HepG2 (cell line): ENCODE measurements around the gene NDC1. TPM values are rescaled to one million over a fixed set of nuclear protein-coding genes. Genes with fewer than 3 reads are reported as not detected.

Experiments
- ATAC-seq: fragments of 200-7000 bp; cut with Tn5 transposase; 3 replicates; pipeline ENCODE4 v1.9.1; 2020; ENCODE audit warnings: mild to moderate bottlenecking, moderate library complexity
- BruUV-seq: library from RNA; stranded (reverse); fragments of 400-500 nt; replicated peaks from 2 replicates; lab custom pipeline; 2021; lab: Mats Ljungman, UMichigan
- CTCF ChIA-PET: fragments of 300-600 bp; formaldehyde crosslinking; extraction: SDS; loops from one replicate; lab custom pipeline; 2021; ENCODE audit warnings: low total read pairs, inconsistent platforms, low intra/inter-chr PET ratio; lab: Yijun Ruan, JAX
- POLR2A ChIA-PET: fragments of 350-600 bp; sonication (Branson Sonifier 250); formaldehyde crosslinking; loops from one replicate; lab custom pipeline; 2020; ENCODE audit warnings: antibody characterized with exemption, inconsistent platforms; lab: Yijun Ruan, JAX
- DNase-seq: peaks from one replicate; pipeline ENCODE4 v3.0.0-alpha.2; 2015; ENCODE audit warnings: low spot score
- FAIRE-seq: peaks from 3 replicates; lab custom pipeline; 2011; peaks lifted over from hg19 to GRCh38; lab: Jason Lieb, UNC
- H2AFZ ChIP-seq: one replicate; pipeline ENCODE4 v1.6.1; 2011; ENCODE audit warnings: low read length, inconsistent platforms
- H3K27ac ChIP-seq: fragments of 300-600 bp; 3 replicates; pipeline ENCODE4 v1.8.0; 2011; ENCODE audit warnings: mixed run types, mild to moderate bottlenecking, mixed read lengths, low read length, inconsistent platforms; ENCODE audit not compliant: insufficient read depth; ENCODE audit errors: extremely low read length
- H3K27me3 ChIP-seq, 2 experiments: fragments of 200-600 bp in 1 of 2; 2 replicates in 1 of 2; 3 replicates in 1 of 2; pipeline versions ENCODE4 v1.6.0 to v1.8.0; 2011; ENCODE audit warnings: low read length in 2 of 2, mild to moderate bottlenecking in 2 of 2, moderate library complexity in 2 of 2, inconsistent platforms in 1 of 2; ENCODE audit not compliant: insufficient read depth in 2 of 2, control insufficient read depth in 1 of 2
- H3K36me3 ChIP-seq, 2 experiments: fragments of 200-600 bp in 1 of 2; replicated peaks in 1 of 2; 2 replicates in 1 of 2; 3 replicates in 1 of 2; pipeline versions ENCODE4 v1.5.1 to v1.8.0; 2011; ENCODE audit warnings: low read length in 2 of 2, inconsistent platforms in 1 of 2; ENCODE audit not compliant: insufficient read depth in 2 of 2, control insufficient read depth in 1 of 2
- H3K4me1 ChIP-seq: 2 replicates; pipeline ENCODE4 v1.5.1; 2012; ENCODE audit warnings: low read length, inconsistent platforms; ENCODE audit not compliant: insufficient read depth
- H3K4me2 ChIP-seq: 2 replicates; pipeline ENCODE4 v1.6.0; 2011; ENCODE audit warnings: low read depth, low read length, inconsistent platforms
- H3K4me3 ChIP-seq, 3 experiments: fragments of 200-600 bp in 1 of 3; sonication (generic), shearing (Covaris generic) in 1 of 3; replicated peaks in 1 of 3; 2 replicates each; pipeline ENCODE4 v1.5.1; 2011 to 2016; ENCODE audit warnings: low read length in 3 of 3, inconsistent platforms in 2 of 3, low read depth in 2 of 3, mild to moderate bottlenecking in 2 of 3, control low read depth in 1 of 3, mixed read lengths in 1 of 3; ENCODE audit not compliant: insufficient read depth in 1 of 3
- H3K79me2 ChIP-seq: one replicate; pipeline ENCODE4 v1.6.1; 2011; ENCODE audit warnings: low read length, inconsistent platforms; ENCODE audit not compliant: insufficient read depth
- H3K9ac ChIP-seq: 2 replicates; pipeline ENCODE4 v1.6.0; 2011; ENCODE audit warnings: mild to moderate bottlenecking, low read depth, low read length, inconsistent platforms; ENCODE audit not compliant: insufficient read depth
- H3K9me3 ChIP-seq: 2 replicates; pipeline ENCODE4 v1.5.1; 2012; ENCODE audit warnings: mild to moderate bottlenecking, low read length
- H4K20me1 ChIP-seq: 2 replicates; pipeline ENCODE4 v1.6.0; 2011; ENCODE audit warnings: inconsistent platforms, mild to moderate bottlenecking, low read length, moderate library complexity; ENCODE audit not compliant: insufficient read depth
- ASH2L ChIP-seq: fragments of 300-600, 200-600 bp; sonication (generic); IDR thresholded peaks from 2 replicates; pipeline ENCODE4 v1.7.0; 2017; ENCODE audit warnings: low read depth, mild to moderate bottlenecking, moderate library complexity, mixed read lengths, low read length; ENCODE audit not compliant: insufficient read length
- CBFB ChIP-seq: sonication (generic); formaldehyde crosslinking; IDR thresholded peaks from 2 replicates; pipeline ENCODE4 v1.4.0; 2020; ENCODE audit warnings: missing genetic modification reagents
- CBX2 ChIP-seq, 2 experiments: fragments of 200-600 bp in 1 of 2; sonication (generic); formaldehyde crosslinking in 1 of 2; IDR thresholded peaks; 2 replicates each; pipeline versions ENCODE4 v1.7.0 to v1.8.1; 2018 to 2022; ENCODE audit warnings: low read depth in 2 of 2, low read length in 1 of 2, mild to moderate bottlenecking in 1 of 2, missing genetic modification reagents in 1 of 2
- EEA1 ChIP-seq: sonication (generic); formaldehyde crosslinking; IDR thresholded peaks from 2 replicates; pipeline ENCODE4 v1.5.1; 2020; ENCODE audit warnings: mild to moderate bottlenecking, missing genetic modification reagents, borderline replicate concordance
- GTF2F1 ChIP-seq: fragments of 150-350 bp; IDR thresholded peaks from 2 replicates; pipeline ENCODE4 v1.6.1; 2014; ENCODE audit warnings: low read length
- ISL2 ChIP-seq: sonication (generic); formaldehyde crosslinking; IDR thresholded peaks from 2 replicates; pipeline ENCODE4 v1.5.0; 2020; ENCODE audit warnings: missing genetic modification reagents
- ONECUT2 ChIP-seq: sonication (generic); formaldehyde crosslinking; IDR thresholded peaks from 2 replicates; pipeline ENCODE4 v1.4.0; 2020; ENCODE audit warnings: missing genetic modification reagents
- PAX8 ChIP-seq: sonication (generic); formaldehyde crosslinking; IDR thresholded peaks from 2 replicates; pipeline ENCODE4 v1.8.0; 2022; ENCODE audit warnings: mild to moderate bottlenecking, missing genetic modification reagents, borderline replicate concordance
- SP2 ChIP-seq: sonication (generic); formaldehyde crosslinking; IDR thresholded peaks from 2 replicates; pipeline ENCODE4 v1.5.1; 2020; ENCODE audit warnings: mild to moderate bottlenecking, missing genetic modification reagents
- TOPORS ChIP-seq: sonication (generic); formaldehyde crosslinking; IDR thresholded peaks from 2 replicates; pipeline ENCODE4 v1.8.0; 2023; ENCODE audit warnings: mild to moderate bottlenecking, missing genetic modification reagents
- ZIK1 ChIP-seq: sonication (generic); formaldehyde crosslinking; IDR thresholded peaks from 2 replicates; pipeline ENCODE4 v1.5.0; 2020; ENCODE audit warnings: mild to moderate bottlenecking, low read depth, missing genetic modification reagents, borderline replicate concordance
- WGBS: methylation state at CpG from one replicate; pipeline ENCODE4 v1.1.6; 2017; ENCODE audit warnings: low lambda C conversion rate; 5-methylcytosine and 5-hydroxymethylcytosine counted together
- in situ Hi-C: cut with HindIII; loops from 2 replicates; pipeline ENCODE4 v1.10.0; 2017; ENCODE audit warnings: low pct_unique_long_range_greater_than_20kb; ENCODE audit not compliant: extremely low pct_ligation_motif_present
- intact Hi-C: fragments of 100-400 bp; cut with micrococcal nuclease; formaldehyde crosslinking; loops from one replicate; pipeline ENCODE4 v1.10.0; 2022; ENCODE audit not compliant: unreplicated experiment
- polyA plus RNA-seq, 8 experiments: library from polyadenylated mRNA; depleted of rRNA in 3 of 8; stranded (reverse) in 7 of 8; unstranded in 1 of 8; fragments of >200 nt; fragmentation: Illumina TruSeq in 4 of 8; extraction: Trizol in 4 of 8; gene quantifications; 2 replicates each; pipeline versions ENCODE4 v1.2.1 to v1.2.3, GENCODE V29; 2011 to 2016; ENCODE audit warnings: low read depth in 4 of 8, missing spikeins in 1 of 8, mixed read lengths in 1 of 8; ENCODE audit not compliant: insufficient read depth in 1 of 8
- total RNA-seq, 5 experiments: library from RNA; depleted of rRNA; stranded (reverse); fragments of >200 nt; fragmentation: Illumina TruSeq; extraction: Trizol; gene quantifications; 2 replicates each; pipeline ENCODE4 v1.2.3, GENCODE V29; 2016; ENCODE audit warnings: low read depth in 1 of 5
- TF ChIP-seq, protein P1 (sequence below): sonication (generic); formaldehyde crosslinking; IDR thresholded peaks from 2 replicates; pipeline ENCODE4 v1.4.0; 2020; ENCODE audit warnings: missing genetic modification reagents, borderline replicate concordance
- TF ChIP-seq, protein P2 (sequence below): fragments of 450-650 bp; IDR thresholded peaks from 2 replicates; pipeline ENCODE4 v1.6.1; 2017; ENCODE audit warnings: mild to moderate bottlenecking
- TF ChIP-seq, protein P3 (sequence below): sonication (generic); formaldehyde crosslinking; IDR thresholded peaks from 2 replicates; pipeline ENCODE4 v1.4.0; 2020; ENCODE audit warnings: missing genetic modification reagents
- TF ChIP-seq, protein P4 (sequence below): sonication (generic); formaldehyde crosslinking; IDR thresholded peaks from 2 replicates; pipeline ENCODE4 v1.5.0; 2020; ENCODE audit warnings: missing genetic modification reagents, mild to moderate bottlenecking, borderline replicate concordance

NDC1 gene
- total and polyA plus RNA-seq, 2 of the 13 experiments (the other 11 are each of a cell fraction or from before 2014, with no cell fraction given) = 38.1 to 50.9 TPM

DNA sequence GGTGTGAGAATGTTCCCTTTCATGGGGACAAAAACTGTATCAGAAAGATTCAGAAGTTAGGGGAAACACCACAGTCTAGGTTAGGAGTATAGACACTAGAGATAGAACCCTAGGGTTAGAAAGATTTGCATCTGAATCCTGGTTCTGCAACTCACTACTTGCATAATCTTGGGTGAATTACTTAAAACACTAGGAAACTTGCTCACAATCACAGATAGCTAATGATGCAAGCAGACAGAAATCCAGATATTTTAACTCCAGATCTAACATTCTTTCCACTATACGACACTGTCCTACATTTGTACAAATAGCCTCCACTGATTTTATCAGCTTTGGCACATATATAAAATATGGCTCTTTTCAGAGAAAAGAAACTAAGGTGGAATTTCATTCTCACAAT, 68.3 kb downstream of the NDC1 start:
- no peak overlapping the region for H3K9ac ChIP-seq
- BruUV-seq = no TSS peak
- H2AFZ ChIP-seq = no peak overlapping the region
- no peaks in the 10 kb centered on the region; the same call in 1 of the 2 replicates for H4K20me1 ChIP-seq
- CTCF ChIA-PET = no interaction called here
- no peak overlapping the region for H3K4me3 ChIP-seq
- intact Hi-C loops = no loop called here
- no peak overlapping the region for H3K27ac ChIP-seq
- DNase-seq (no peak), ATAC-seq (no peak)
- H3K79me2 ChIP-seq = no peaks in the 10 kb centered on the region
- TF ChIP-seq ASH2L (no peak), PAX8 (CRISPR knock-in tag) (no peak), ONECUT2 (CRISPR knock-in tag) (no peak), ISL2 (CRISPR knock-in tag) (no peak), ZIK1 (no peak), CBX2 (IDR thresholded peaks at IDR 0.05; ENCODE audit: low read depth, low read length) (no peak), CBX2 (CRISPR knock-in tag; IDR thresholded peaks at IDR 0.05; ENCODE audit: low read depth) (no peak), EEA1 (CRISPR knock-in tag) (no peak), SP2 (no peak), GTF2F1 (no peak), CBFB (CRISPR knock-in tag) (no peak), TOPORS (CRISPR knock-in tag) (no peak)
- TF ChIP-seq, protein P1, sequence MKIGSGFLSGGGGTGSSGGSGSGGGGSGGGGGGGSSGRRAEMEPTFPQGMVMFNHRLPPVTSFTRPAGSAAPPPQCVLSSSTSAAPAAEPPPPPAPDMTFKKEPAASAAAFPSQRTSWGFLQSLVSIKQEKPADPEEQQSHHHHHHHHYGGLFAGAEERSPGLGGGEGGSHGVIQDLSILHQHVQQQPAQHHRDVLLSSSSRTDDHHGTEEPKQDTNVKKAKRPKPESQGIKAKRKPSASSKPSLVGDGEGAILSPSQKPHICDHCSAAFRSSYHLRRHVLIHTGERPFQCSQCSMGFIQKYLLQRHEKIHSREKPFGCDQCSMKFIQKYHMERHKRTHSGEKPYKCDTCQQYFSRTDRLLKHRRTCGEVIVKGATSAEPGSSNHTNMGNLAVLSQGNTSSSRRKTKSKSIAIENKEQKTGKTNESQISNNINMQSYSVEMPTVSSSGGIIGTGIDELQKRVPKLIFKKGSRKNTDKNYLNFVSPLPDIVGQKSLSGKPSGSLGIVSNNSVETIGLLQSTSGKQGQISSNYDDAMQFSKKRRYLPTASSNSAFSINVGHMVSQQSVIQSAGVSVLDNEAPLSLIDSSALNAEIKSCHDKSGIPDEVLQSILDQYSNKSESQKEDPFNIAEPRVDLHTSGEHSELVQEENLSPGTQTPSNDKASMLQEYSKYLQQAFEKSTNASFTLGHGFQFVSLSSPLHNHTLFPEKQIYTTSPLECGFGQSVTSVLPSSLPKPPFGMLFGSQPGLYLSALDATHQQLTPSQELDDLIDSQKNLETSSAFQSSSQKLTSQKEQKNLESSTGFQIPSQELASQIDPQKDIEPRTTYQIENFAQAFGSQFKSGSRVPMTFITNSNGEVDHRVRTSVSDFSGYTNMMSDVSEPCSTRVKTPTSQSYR (CRISPR knock-in tag) = no peak
- TF ChIP-seq, protein P2, sequence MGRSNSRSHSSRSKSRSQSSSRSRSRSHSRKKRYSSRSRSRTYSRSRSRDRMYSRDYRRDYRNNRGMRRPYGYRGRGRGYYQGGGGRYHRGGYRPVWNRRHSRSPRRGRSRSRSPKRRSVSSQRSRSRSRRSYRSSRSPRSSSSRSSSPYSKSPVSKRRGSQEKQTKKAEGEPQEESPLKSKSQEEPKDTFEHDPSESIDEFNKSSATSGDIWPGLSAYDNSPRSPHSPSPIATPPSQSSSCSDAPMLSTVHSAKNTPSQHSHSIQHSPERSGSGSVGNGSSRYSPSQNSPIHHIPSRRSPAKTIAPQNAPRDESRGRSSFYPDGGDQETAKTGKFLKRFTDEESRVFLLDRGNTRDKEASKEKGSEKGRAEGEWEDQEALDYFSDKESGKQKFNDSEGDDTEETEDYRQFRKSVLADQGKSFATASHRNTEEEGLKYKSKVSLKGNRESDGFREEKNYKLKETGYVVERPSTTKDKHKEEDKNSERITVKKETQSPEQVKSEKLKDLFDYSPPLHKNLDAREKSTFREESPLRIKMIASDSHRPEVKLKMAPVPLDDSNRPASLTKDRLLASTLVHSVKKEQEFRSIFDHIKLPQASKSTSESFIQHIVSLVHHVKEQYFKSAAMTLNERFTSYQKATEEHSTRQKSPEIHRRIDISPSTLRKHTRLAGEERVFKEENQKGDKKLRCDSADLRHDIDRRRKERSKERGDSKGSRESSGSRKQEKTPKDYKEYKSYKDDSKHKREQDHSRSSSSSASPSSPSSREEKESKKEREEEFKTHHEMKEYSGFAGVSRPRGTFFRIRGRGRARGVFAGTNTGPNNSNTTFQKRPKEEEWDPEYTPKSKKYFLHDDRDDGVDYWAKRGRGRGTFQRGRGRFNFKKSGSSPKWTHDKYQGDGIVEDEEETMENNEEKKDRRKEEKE = no peak
- TF ChIP-seq, protein P3, sequence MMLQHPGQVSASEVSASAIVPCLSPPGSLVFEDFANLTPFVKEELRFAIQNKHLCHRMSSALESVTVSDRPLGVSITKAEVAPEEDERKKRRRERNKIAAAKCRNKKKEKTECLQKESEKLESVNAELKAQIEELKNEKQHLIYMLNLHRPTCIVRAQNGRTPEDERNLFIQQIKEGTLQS (CRISPR knock-in tag) = no peak
- TF ChIP-seq, protein P4, sequence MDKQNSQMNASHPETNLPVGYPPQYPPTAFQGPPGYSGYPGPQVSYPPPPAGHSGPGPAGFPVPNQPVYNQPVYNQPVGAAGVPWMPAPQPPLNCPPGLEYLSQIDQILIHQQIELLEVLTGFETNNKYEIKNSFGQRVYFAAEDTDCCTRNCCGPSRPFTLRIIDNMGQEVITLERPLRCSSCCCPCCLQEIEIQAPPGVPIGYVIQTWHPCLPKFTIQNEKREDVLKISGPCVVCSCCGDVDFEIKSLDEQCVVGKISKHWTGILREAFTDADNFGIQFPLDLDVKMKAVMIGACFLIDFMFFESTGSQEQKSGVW (CRISPR knock-in tag) = no peak
- TF ChIP-seq, all 625 proteins: peak for 0
- Histone ChIP-seq H3K36me3 (peaks cover 11 to 52% of the 10 kb centered on the region in 2 experiments), H3K9me3 (no peaks in the 10 kb centered on the region), H3K27me3 (no peaks in the 10 kb centered on the region), H3K4me2 (no peak overlapping the region), H3K4me1 (no peaks in the 10 kb centered on the region)
- in situ Hi-C loops = no loop called here
- no peak for FAIRE-seq
- POLR2A ChIA-PET = no interaction called here
- 97% methylated on average over 1 of the region's 1 CpG for WGBS
